ENCODE data around the gene NCR2. TPM values are rescaled to one million over a fixed set of nuclear protein-coding genes. Genes with fewer than 3 reads are reported as not detected.

Gene NCR2
- total RNA-seq, 1 experiment from 2014 or later = not detected

- no peak for DNase-seq (ENCODE audit: low spot score)
Measured at GRCh38 chr6:41331401-41332150, 3.8 kb upstream of the NCR2 start.

- DNase-seq (ENCODE audit: low spot score) = no peak
Measured at GRCh38 chr6:41332241-41332640, 3.2 kb upstream of the NCR2 start.

- no peak for DNase-seq (ENCODE audit: low spot score)
Measured at GRCh38 chr6:41332842-41333736, 2.3 kb upstream of the NCR2 start.

- no peak for DNase-seq (ENCODE audit: low spot score)
Measured at GRCh38 chr6:41334482-41335040, 847 bp upstream of the NCR2 start.

GRCh38 chr6:41335943-41336342 is 535 bp downstream of the NCR2 start:
- no peak for DNase-seq (ENCODE audit: low spot score)

- no peak for DNase-seq (ENCODE audit: low spot score)
Measured at GRCh38 chr6:41336824-41337223, 1.4 kb downstream of the NCR2 start.

- no peak for DNase-seq (ENCODE audit: low spot score)
Measured at GRCh38 chr6:41337709-41338108, 2.3 kb downstream of the NCR2 start.

GRCh38 chr6:41338659-41339058 is 3.3 kb downstream of the NCR2 start:
- DNase-seq (ENCODE audit: low spot score) = no peak

GRCh38 chr6:41341580-41341979 is 6.2 kb downstream of the NCR2 start:
- DNase-seq (ENCODE audit: low spot score) = no peak

- no peak for DNase-seq (ENCODE audit: low spot score)
Measured at GRCh38 chr6:41342241-41342640, 6.8 kb downstream of the NCR2 start.

GRCh38 chr6:41343641-41344187 is 8.3 kb downstream of the NCR2 start:
- DNase-seq (ENCODE audit: low spot score) = no peak

- DNase-seq (ENCODE audit: low spot score) = no peak
Measured at GRCh38 chr6:41344876-41345275, 9.5 kb downstream of the NCR2 start.

- DNase-seq (ENCODE audit: low spot score) = no peak
Measured at GRCh38 chr6:41345901-41346300, 10.5 kb downstream of the NCR2 start.

- no peak for DNase-seq (ENCODE audit: low spot score)
Measured at GRCh38 chr6:41346441-41346840, 11.0 kb downstream of the NCR2 start.

- DNase-seq (ENCODE audit: low spot score) = no peak
Measured at GRCh38 chr6:41347378-41348050, 12.1 kb downstream of the NCR2 start.

- DNase-seq (ENCODE audit: low spot score) = no peak
Measured at GRCh38 chr6:41348934-41349333, 13.5 kb downstream of the NCR2 start.

- no peak for DNase-seq (ENCODE audit: low spot score)
Measured at GRCh38 chr6:41352396-41352795, 17.0 kb downstream of the NCR2 start.

GRCh38 chr6:41352907-41353306 is 17.5 kb downstream of the NCR2 start:
- no peak for DNase-seq (ENCODE audit: low spot score)

- no peak for DNase-seq (ENCODE audit: low spot score)
Measured at GRCh38 chr6:41353333-41353732, 17.9 kb downstream of the NCR2 start.

- no peak for DNase-seq (ENCODE audit: low spot score)
Measured at GRCh38 chr6:41355952-41356351, 20.5 kb downstream of the NCR2 start.

GRCh38 chr6:41356825-41357224 is 21.4 kb downstream of the NCR2 start:
- DNase-seq (ENCODE audit: low spot score) = no peak

- no peak for DNase-seq (ENCODE audit: low spot score)
Measured at GRCh38 chr6:41358503-41358902, 23.1 kb downstream of the NCR2 start.

All from H4 (cell line).